NCI-H2196 (cell line): ENCODE measurements around the gene A1CF.
"Not testable (repeated sequence)": the region's sequence is repeated elsewhere in the genome, so short reads cannot be mapped to it uniquely, and the experiment has no call there.

Experiments
- DNase-seq: peaks from one replicate; lab custom pipeline; 2025; ENCODE audit not compliant: unreplicated experiment; lab: John Stamatoyannopoulos, UW

The A1CF gene

GRCh38 chr10:50794490-50794889 is 90.9 kb downstream of the A1CF start:
- DNase-seq = no peak

- no peak for DNase-seq
Measured at GRCh38 chr10:50788951-50789945, 96.2 kb downstream of the A1CF start.

GRCh38 chr10:50787962-50788361 is 97.5 kb downstream of the A1CF start:
- not testable (repeated sequence) for DNase-seq

GRCh38 chr10:50782017-50782416 is 103.4 kb downstream of the A1CF start:
- DNase-seq = not testable (repeated sequence)

- DNase-seq = not testable (repeated sequence)
Measured at GRCh38 chr10:50780036-50780435, 105.4 kb downstream of the A1CF start.

GRCh38 chr10:50774868-50775267 is 110.6 kb downstream of the A1CF start:
- DNase-seq = not testable (repeated sequence)

GRCh38 chr10:50772042-50772441 is 113.4 kb downstream of the A1CF start:
- not testable (repeated sequence) for DNase-seq

GRCh38 chr10:50766774-50767513 is 118.5 kb downstream of the A1CF start:
- DNase-seq = not testable (repeated sequence)
